Measurements from ENCODE around the gene FAM78B.

DNA sequence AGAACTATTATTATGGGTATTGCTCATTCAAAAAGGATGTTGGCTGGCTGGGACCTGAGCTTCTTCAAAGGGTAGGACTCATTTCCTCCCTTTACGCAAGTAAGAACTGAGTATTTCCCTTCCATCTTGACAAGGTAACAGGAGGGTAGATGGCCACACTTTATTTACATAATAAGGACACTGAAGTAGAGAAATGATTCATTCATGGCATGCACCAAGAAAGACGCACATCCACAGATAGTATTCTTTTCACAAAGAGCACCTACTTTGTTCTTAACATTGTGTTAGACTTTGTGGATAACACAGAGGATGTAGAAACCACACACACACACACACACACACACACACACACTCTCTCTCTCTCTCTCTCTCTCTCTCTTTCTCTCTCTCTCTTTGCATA lies 82.9 kb downstream of the FAM78B start:
- TF ChIP-seq, protein P1, sequence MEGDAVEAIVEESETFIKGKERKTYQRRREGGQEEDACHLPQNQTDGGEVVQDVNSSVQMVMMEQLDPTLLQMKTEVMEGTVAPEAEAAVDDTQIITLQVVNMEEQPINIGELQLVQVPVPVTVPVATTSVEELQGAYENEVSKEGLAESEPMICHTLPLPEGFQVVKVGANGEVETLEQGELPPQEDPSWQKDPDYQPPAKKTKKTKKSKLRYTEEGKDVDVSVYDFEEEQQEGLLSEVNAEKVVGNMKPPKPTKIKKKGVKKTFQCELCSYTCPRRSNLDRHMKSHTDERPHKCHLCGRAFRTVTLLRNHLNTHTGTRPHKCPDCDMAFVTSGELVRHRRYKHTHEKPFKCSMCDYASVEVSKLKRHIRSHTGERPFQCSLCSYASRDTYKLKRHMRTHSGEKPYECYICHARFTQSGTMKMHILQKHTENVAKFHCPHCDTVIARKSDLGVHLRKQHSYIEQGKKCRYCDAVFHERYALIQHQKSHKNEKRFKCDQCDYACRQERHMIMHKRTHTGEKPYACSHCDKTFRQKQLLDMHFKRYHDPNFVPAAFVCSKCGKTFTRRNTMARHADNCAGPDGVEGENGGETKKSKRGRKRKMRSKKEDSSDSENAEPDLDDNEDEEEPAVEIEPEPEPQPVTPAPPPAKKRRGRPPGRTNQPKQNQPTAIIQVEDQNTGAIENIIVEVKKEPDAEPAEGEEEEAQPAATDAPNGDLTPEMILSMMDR (conservative IDR thresholded peaks at IDR 0.05; ENCODE audit: low read depth, low read length) = no peak
- no peak for TF ChIP-seq EZH2 (IDR thresholded peaks at IDR 0.05; ENCODE audit: borderline replicate concordance, low read depth, low read length, poor library complexity, severe bottlenecking)
